Ammon's horn (tissue), 1 donor: Measurements from ENCODE around the gene ACTRT2.

Source experiments
- DNase-seq: peaks from one replicate; pipeline ENCODE4 v3.0.0-alpha.2; 2016; ENCODE audit warnings: low spot score

ACTRT2 gene

GRCh38 chr1:3055051-3055450 is 33.8 kb downstream of the ACTRT2 start:
- no peak for DNase-seq

- no peak for DNase-seq
Observed at GRCh38 chr1:3056641-3057040, 35.4 kb downstream of the ACTRT2 start.

- no peak for DNase-seq
Observed at GRCh38 chr1:3058263-3059030, 37.2 kb downstream of the ACTRT2 start.

- DNase-seq = no peak
Observed at GRCh38 chr1:3060127-3060526, 38.9 kb downstream of the ACTRT2 start.

- DNase-seq = no peak
Observed at GRCh38 chr1:3060601-3061551, 39.6 kb downstream of the ACTRT2 start.

GRCh38 chr1:3061566-3061965 is 40.3 kb downstream of the ACTRT2 start:
- DNase-seq = no peak

- DNase-seq = no peak
Observed at GRCh38 chr1:3061981-3062615, 40.8 kb downstream of the ACTRT2 start.

- DNase-seq = no peak
Observed at GRCh38 chr1:3062616-3063378, 41.5 kb downstream of the ACTRT2 start.

GRCh38 chr1:3063379-3064295 is 42.4 kb downstream of the ACTRT2 start:
- no peak for DNase-seq

GRCh38 chr1:3064296-3064850 is 43.1 kb downstream of the ACTRT2 start:
- DNase-seq = no peak

- no peak for DNase-seq
Observed at GRCh38 chr1:3064901-3065300, 43.6 kb downstream of the ACTRT2 start.

GRCh38 chr1:3065396-3065795 is 44.1 kb downstream of the ACTRT2 start:
- DNase-seq = no peak

GRCh38 chr1:3065797-3066196 is 44.5 kb downstream of the ACTRT2 start:
- no peak for DNase-seq

GRCh38 chr1:3066250-3066711 is 45.0 kb downstream of the ACTRT2 start:
- DNase-seq = no peak

- DNase-seq = no peak
Observed at GRCh38 chr1:3066826-3067225, 45.6 kb downstream of the ACTRT2 start.

GRCh38 chr1:3067301-3067670 is 46.0 kb downstream of the ACTRT2 start:
- DNase-seq = no peak

GRCh38 chr1:3067671-3068563 is 46.6 kb downstream of the ACTRT2 start:
- DNase-seq = no peak

GRCh38 chr1:3068564-3069431 is 47.5 kb downstream of the ACTRT2 start, which contains the start of gene PRDM16:
PRDM16 (plus strand) TSS chr1:3069203; CDS start chr1:3069260, 57 bp downstream.
- no peak for DNase-seq
